ENCODE measurements around the gene KIF19.

The KIF19 gene

GRCh38 chr17:74314877-74315276 lies 11.1 kb upstream of the KIF19 start:
- no peaks in the 10 kb centered on the region for H3K79me2 ChIP-seq (ENCODE audit: low read length)
- no peak overlapping the region for H3K4me2 ChIP-seq (ENCODE audit: low read length)
- no peak overlapping the region for H3K27ac ChIP-seq (ENCODE audit: low read length)
- H3K36me3 ChIP-seq (replicated peaks; ENCODE audit: low read depth, low read length) = no peaks in the 10 kb centered on the region
- H3K9me3 ChIP-seq (ENCODE audit: insufficient read depth, low read length) = no peaks in the 10 kb centered on the region
- H3K4me1 ChIP-seq (ENCODE audit: low read length) = no peaks in the 10 kb centered on the region
- no peak overlapping the region for H3K4me3 ChIP-seq (ENCODE audit: low read length)
- TF ChIP-seq EZH2phosphoT487 (IDR thresholded peaks at IDR 0.05; ENCODE audit: low read depth) = no peak
- TF ChIP-seq, protein P1, sequence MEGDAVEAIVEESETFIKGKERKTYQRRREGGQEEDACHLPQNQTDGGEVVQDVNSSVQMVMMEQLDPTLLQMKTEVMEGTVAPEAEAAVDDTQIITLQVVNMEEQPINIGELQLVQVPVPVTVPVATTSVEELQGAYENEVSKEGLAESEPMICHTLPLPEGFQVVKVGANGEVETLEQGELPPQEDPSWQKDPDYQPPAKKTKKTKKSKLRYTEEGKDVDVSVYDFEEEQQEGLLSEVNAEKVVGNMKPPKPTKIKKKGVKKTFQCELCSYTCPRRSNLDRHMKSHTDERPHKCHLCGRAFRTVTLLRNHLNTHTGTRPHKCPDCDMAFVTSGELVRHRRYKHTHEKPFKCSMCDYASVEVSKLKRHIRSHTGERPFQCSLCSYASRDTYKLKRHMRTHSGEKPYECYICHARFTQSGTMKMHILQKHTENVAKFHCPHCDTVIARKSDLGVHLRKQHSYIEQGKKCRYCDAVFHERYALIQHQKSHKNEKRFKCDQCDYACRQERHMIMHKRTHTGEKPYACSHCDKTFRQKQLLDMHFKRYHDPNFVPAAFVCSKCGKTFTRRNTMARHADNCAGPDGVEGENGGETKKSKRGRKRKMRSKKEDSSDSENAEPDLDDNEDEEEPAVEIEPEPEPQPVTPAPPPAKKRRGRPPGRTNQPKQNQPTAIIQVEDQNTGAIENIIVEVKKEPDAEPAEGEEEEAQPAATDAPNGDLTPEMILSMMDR (IDR thresholded peaks at IDR 0.05; ENCODE audit: low read depth, low read length) = no peak
- no peak overlapping the region for H3K9ac ChIP-seq (ENCODE audit: low read length)
- no peak overlapping the region for H2AFZ ChIP-seq (ENCODE audit: low read depth, low read length)
- no peaks in the 10 kb centered on the region for H4K20me1 ChIP-seq (ENCODE audit: insufficient read depth, low read length)
- H3K27me3 ChIP-seq (ENCODE audit: low read depth, low read length) = no peaks in the 10 kb centered on the region

DNA sequence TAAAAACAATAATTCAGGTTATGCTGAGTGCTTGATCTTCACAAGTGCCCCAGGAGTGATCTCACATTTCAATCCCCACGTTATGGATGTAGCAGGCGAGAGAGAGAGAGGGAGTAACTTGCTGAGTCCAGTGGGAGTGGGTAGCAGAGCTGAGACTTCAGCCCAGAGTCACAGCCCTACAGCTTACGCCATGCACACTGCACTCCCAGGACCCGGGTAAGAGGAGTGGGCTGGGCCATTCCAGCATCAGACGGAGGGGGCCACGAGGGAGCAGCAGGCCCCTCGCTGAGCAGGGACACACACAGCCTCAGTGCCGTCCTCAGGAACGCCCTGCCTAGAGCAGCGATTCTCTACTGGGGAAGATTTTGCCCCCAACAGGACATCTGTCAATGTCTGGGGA lies 9.8 kb upstream of the KIF19 start:
- Histone ChIP-seq H2AFZ (ENCODE audit: low read depth, low read length) (no peak overlapping the region), H3K4me1 (ENCODE audit: low read length) (no peaks in the 10 kb centered on the region), H3K9me3 (ENCODE audit: insufficient read depth, low read length) (no peaks in the 10 kb centered on the region), H3K4me2 (ENCODE audit: low read length) (no peak overlapping the region), H3K36me3 (replicated peaks; ENCODE audit: low read depth, low read length) (no peaks in the 10 kb centered on the region), H3K27me3 (ENCODE audit: low read depth, low read length) (no peaks in the 10 kb centered on the region), H3K27ac (ENCODE audit: low read length) (no peak overlapping the region), H3K79me2 (ENCODE audit: low read length) (no peaks in the 10 kb centered on the region), H3K4me3 (ENCODE audit: low read length) (no peak overlapping the region), H4K20me1 (ENCODE audit: insufficient read depth, low read length) (no peaks in the 10 kb centered on the region), H3K9ac (ENCODE audit: low read length) (no peak overlapping the region)
- TF ChIP-seq, protein P1 (IDR thresholded peaks at IDR 0.05; ENCODE audit: low read depth, low read length) = no peak
- no peak for TF ChIP-seq EZH2phosphoT487 (IDR thresholded peaks at IDR 0.05; ENCODE audit: low read depth)

- no peak overlapping the region for H3K27ac ChIP-seq (ENCODE audit: low read length)
- H3K9me3 ChIP-seq (ENCODE audit: insufficient read depth, low read length) = no peaks in the 10 kb centered on the region
- peaks cover 5% of the 10 kb centered on the region; the same call in 1 of the 2 replicates for H3K27me3 ChIP-seq (ENCODE audit: low read depth, low read length)
- no peaks in the 10 kb centered on the region for H3K4me1 ChIP-seq (ENCODE audit: low read length)
- no peak overlapping the region for H2AFZ ChIP-seq (ENCODE audit: low read depth, low read length)
- H3K4me3 ChIP-seq (ENCODE audit: low read length) = no peak overlapping the region
- no peak overlapping the region for H3K4me2 ChIP-seq (ENCODE audit: low read length)
- no peak for TF ChIP-seq EZH2phosphoT487 (IDR thresholded peaks at IDR 0.05; ENCODE audit: low read depth)
- no peaks in the 10 kb centered on the region for H3K79me2 ChIP-seq (ENCODE audit: low read length)
- no peaks in the 10 kb centered on the region for H4K20me1 ChIP-seq (ENCODE audit: insufficient read depth, low read length)
- H3K9ac ChIP-seq (ENCODE audit: low read length) = no peak overlapping the region
- H3K36me3 ChIP-seq (replicated peaks; ENCODE audit: low read depth, low read length) = no peaks in the 10 kb centered on the region
Observed at GRCh38 chr17:74317071-74317470, 9.0 kb upstream of the KIF19 start.

DNA sequence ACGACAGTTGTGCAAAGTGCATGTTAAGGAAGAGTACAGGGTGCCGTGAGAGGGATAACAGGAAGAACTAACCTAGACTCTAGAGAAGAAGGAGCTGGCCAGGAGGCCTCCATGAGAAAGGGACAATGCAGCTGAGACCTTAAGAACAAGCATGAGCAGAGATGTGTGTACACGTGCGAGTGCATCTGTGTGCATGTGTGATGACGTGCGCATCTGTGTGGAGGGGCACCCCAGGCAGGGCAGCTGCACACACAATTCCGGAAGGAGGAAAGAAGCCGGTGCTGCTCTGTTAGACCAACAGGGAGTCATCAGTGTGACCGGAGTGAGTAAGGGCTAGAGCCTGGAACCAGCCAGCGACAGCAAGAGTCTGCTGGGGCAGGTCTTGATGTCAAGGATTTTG lies 7.6 kb upstream of the KIF19 start:
- H3K4me1 ChIP-seq (ENCODE audit: low read length) = no peaks in the 10 kb centered on the region
- H3K79me2 ChIP-seq (ENCODE audit: low read length) = no peaks in the 10 kb centered on the region
- no peaks in the 10 kb centered on the region for H3K36me3 ChIP-seq (replicated peaks; ENCODE audit: low read depth, low read length)
- no peak overlapping the region for H2AFZ ChIP-seq (ENCODE audit: low read depth, low read length)
- H3K9me3 ChIP-seq (ENCODE audit: insufficient read depth, low read length) = no peaks in the 10 kb centered on the region
- no peak overlapping the region for H3K9ac ChIP-seq (ENCODE audit: low read length)
- peaks cover 5% of the 10 kb centered on the region; the same call in 1 of the 2 replicates for H3K27me3 ChIP-seq (ENCODE audit: low read depth, low read length)
- no peaks in the 10 kb centered on the region for H4K20me1 ChIP-seq (ENCODE audit: insufficient read depth, low read length)
- TF ChIP-seq, protein P1 (IDR thresholded peaks at IDR 0.05; ENCODE audit: low read depth, low read length) = no peak
- TF ChIP-seq EZH2phosphoT487 (IDR thresholded peaks at IDR 0.05; ENCODE audit: low read depth) = no peak
- H3K27ac ChIP-seq (ENCODE audit: low read length) = no peak overlapping the region
- no peak overlapping the region for H3K4me2 ChIP-seq (ENCODE audit: low read length)
- H3K4me3 ChIP-seq (ENCODE audit: low read length) = no peak overlapping the region

DNA sequence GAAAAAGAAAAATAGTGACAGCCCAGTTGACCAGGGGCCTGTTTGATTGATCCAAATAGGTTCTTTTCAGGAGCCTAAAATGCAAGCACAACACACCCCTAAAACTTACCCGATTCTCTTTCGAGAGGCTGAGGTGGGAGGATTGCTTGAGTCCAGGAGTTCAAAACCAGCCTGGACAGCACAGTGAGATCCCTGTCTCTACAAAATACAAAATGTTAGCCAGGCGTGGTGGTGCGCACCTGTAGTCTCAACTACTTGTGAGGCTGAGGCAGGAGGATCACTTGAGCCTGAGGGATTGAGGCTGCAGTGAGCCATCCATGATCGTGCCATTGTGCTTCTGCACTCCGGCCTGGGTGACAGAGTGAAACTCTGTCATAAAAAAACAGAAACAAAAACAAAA lies 1.5 kb upstream of the KIF19 start:
- H3K27ac ChIP-seq (ENCODE audit: low read length) = no peak overlapping the region
- H3K4me3 ChIP-seq (ENCODE audit: low read length) = no peak overlapping the region
- no peak for TF ChIP-seq EZH2phosphoT487 (IDR thresholded peaks at IDR 0.05; ENCODE audit: low read depth)
- TF ChIP-seq, protein P1 (IDR thresholded peaks at IDR 0.05; ENCODE audit: low read depth, low read length) = no peak
- no peak overlapping the region for H3K4me2 ChIP-seq (ENCODE audit: low read length)
- H3K36me3 ChIP-seq (replicated peaks; ENCODE audit: low read depth, low read length) = no peaks in the 10 kb centered on the region
- H3K9ac ChIP-seq (ENCODE audit: low read length) = no peak overlapping the region
- no peaks in the 10 kb centered on the region for H4K20me1 ChIP-seq (ENCODE audit: insufficient read depth, low read length)
- H3K27me3 ChIP-seq (ENCODE audit: low read depth, low read length) = peaks cover 5% of the 10 kb centered on the region; the same call in 1 of the 2 replicates
- H3K4me1 ChIP-seq (ENCODE audit: low read length) = no peaks in the 10 kb centered on the region
- no peaks in the 10 kb centered on the region for H3K79me2 ChIP-seq (ENCODE audit: low read length)
- no peak overlapping the region for H2AFZ ChIP-seq (ENCODE audit: low read depth, low read length)
- no peaks in the 10 kb centered on the region for H3K9me3 ChIP-seq (ENCODE audit: insufficient read depth, low read length)
